ENCODE data around the gene TGFA.
A peak's percentile ranks its signal among the peaks of the same experiment; 100 is the strongest.

TGFA gene

GRCh38 chr2:70426341-70426740 is 127.3 kb downstream of the TGFA start:
- Histone ChIP-seq H3K4me1 (ENCODE audit: insufficient read depth, low read length) (no peaks in the 10 kb centered on the region), H3K9me3 (ENCODE audit: low read length) (no peaks in the 10 kb centered on the region), H3K27me3 (ENCODE audit: insufficient read depth, low read length) (no peaks in the 10 kb centered on the region), H2AFZ (ENCODE audit: low read depth, low read length) (no peak overlapping the region), H3K4me3 (ENCODE audit: low read length) (no peak overlapping the region), H3K36me3 (ENCODE audit: insufficient read depth, low read length) (no peaks in the 10 kb centered on the region)

- H3K9me3 ChIP-seq (ENCODE audit: low read length) = no peaks in the 10 kb centered on the region
- no peaks in the 10 kb centered on the region for H3K27me3 ChIP-seq (ENCODE audit: insufficient read depth, low read length)
- H3K4me3 ChIP-seq (ENCODE audit: low read length) = no peak overlapping the region
- H3K4me1 ChIP-seq (ENCODE audit: insufficient read depth, low read length) = peaks cover 1% of the 10 kb centered on the region
- H3K36me3 ChIP-seq (ENCODE audit: insufficient read depth, low read length) = no peaks in the 10 kb centered on the region
- H2AFZ ChIP-seq (ENCODE audit: low read depth, low read length) = no peak overlapping the region
Observed at GRCh38 chr2:70425682-70426301, 127.8 kb downstream of the TGFA start.

- H2AFZ ChIP-seq (ENCODE audit: low read depth, low read length) = no peak overlapping the region
- no peak overlapping the region for H3K4me3 ChIP-seq (ENCODE audit: low read length)
- H3K27me3 ChIP-seq (ENCODE audit: insufficient read depth, low read length) = peaks cover 4% of the 10 kb centered on the region
- H3K4me1 ChIP-seq (ENCODE audit: insufficient read depth, low read length) = peaks cover 18% of the 10 kb centered on the region
- H3K36me3 ChIP-seq (ENCODE audit: insufficient read depth, low read length) = no peaks in the 10 kb centered on the region
- H3K9me3 ChIP-seq (ENCODE audit: low read length) = no peaks in the 10 kb centered on the region
Observed at GRCh38 chr2:70420740-70421139, 132.9 kb downstream of the TGFA start.

- peaks cover 18% of the 10 kb centered on the region for H3K4me1 ChIP-seq (ENCODE audit: insufficient read depth, low read length)
- no peak overlapping the region for H3K4me3 ChIP-seq (ENCODE audit: low read length)
- no peaks in the 10 kb centered on the region for H3K9me3 ChIP-seq (ENCODE audit: low read length)
- H2AFZ ChIP-seq (ENCODE audit: low read depth, low read length) = peak overlapping the region; percentile 13
- no peaks in the 10 kb centered on the region for H3K36me3 ChIP-seq (ENCODE audit: insufficient read depth, low read length)
- H3K27me3 ChIP-seq (ENCODE audit: insufficient read depth, low read length) = peaks cover 4% of the 10 kb centered on the region
Observed at GRCh38 chr2:70420143-70420542, 133.5 kb downstream of the TGFA start.

GRCh38 chr2:70418514-70418913 is 135.1 kb downstream of the TGFA start:
- peaks cover 12% of the 10 kb centered on the region for H3K27me3 ChIP-seq (ENCODE audit: insufficient read depth, low read length)

GRCh38 chr2:70417011-70417410 is 136.6 kb downstream of the TGFA start:
- Histone ChIP-seq H3K9me3 (ENCODE audit: low read length) (no peaks in the 10 kb centered on the region), H3K36me3 (ENCODE audit: insufficient read depth, low read length) (no peaks in the 10 kb centered on the region), H3K27me3 (ENCODE audit: insufficient read depth, low read length) (peaks cover 18% of the 10 kb centered on the region), H3K4me1 (ENCODE audit: insufficient read depth, low read length) (peaks cover 18% of the 10 kb centered on the region), H2AFZ (ENCODE audit: low read depth, low read length) (no peak overlapping the region), H3K4me3 (ENCODE audit: low read length) (no peak overlapping the region)

More at GRCh38 chr2:70418514-70418913, 135.1 kb downstream of the TGFA start:
- H3K9me3 ChIP-seq (ENCODE audit: low read length) = no peaks in the 10 kb centered on the region
- no peak overlapping the region for H2AFZ ChIP-seq (ENCODE audit: low read depth, low read length)
- H3K4me3 ChIP-seq (ENCODE audit: low read length) = no peak overlapping the region
- no peaks in the 10 kb centered on the region for H3K36me3 ChIP-seq (ENCODE audit: insufficient read depth, low read length)
- peaks cover 18% of the 10 kb centered on the region for H3K4me1 ChIP-seq (ENCODE audit: insufficient read depth, low read length)

- H3K27me3 ChIP-seq (ENCODE audit: insufficient read depth, low read length) = peaks cover 20% of the 10 kb centered on the region
- no peaks in the 10 kb centered on the region for H3K9me3 ChIP-seq (ENCODE audit: low read length)
- H2AFZ ChIP-seq (ENCODE audit: low read depth, low read length) = no peak overlapping the region
- H3K4me1 ChIP-seq (ENCODE audit: insufficient read depth, low read length) = no peaks in the 10 kb centered on the region
- no peaks in the 10 kb centered on the region for H3K36me3 ChIP-seq (ENCODE audit: insufficient read depth, low read length)
- H3K4me3 ChIP-seq (ENCODE audit: low read length) = no peak overlapping the region
Observed at GRCh38 chr2:70412294-70413070, 141.1 kb downstream of the TGFA start.

- Histone ChIP-seq H3K4me1 (ENCODE audit: insufficient read depth, low read length) (no peaks in the 10 kb centered on the region), H3K36me3 (ENCODE audit: insufficient read depth, low read length) (no peaks in the 10 kb centered on the region), H3K9me3 (ENCODE audit: low read length) (no peaks in the 10 kb centered on the region), H3K4me3 (ENCODE audit: low read length) (no peak overlapping the region), H2AFZ (ENCODE audit: low read depth, low read length) (no peak overlapping the region), H3K27me3 (ENCODE audit: insufficient read depth, low read length) (peaks cover 20% of the 10 kb centered on the region)
Observed at GRCh38 chr2:70411483-70412125, 142.0 kb downstream of the TGFA start.

GRCh38 chr2:70403267-70404053 is 150.2 kb downstream of the TGFA start:
- Histone ChIP-seq H3K36me3 (ENCODE audit: insufficient read depth, low read length) (no peaks in the 10 kb centered on the region), H3K27me3 (ENCODE audit: insufficient read depth, low read length) (no peaks in the 10 kb centered on the region), H2AFZ (ENCODE audit: low read depth, low read length) (no peak overlapping the region), H3K4me3 (ENCODE audit: low read length) (no peak overlapping the region), H3K9me3 (ENCODE audit: low read length) (no peaks in the 10 kb centered on the region), H3K4me1 (ENCODE audit: insufficient read depth, low read length) (no peaks in the 10 kb centered on the region)

- no peaks in the 10 kb centered on the region for H3K27me3 ChIP-seq (ENCODE audit: insufficient read depth, low read length)
- no peaks in the 10 kb centered on the region for H3K9me3 ChIP-seq (ENCODE audit: low read length)
- H3K4me1 ChIP-seq (ENCODE audit: insufficient read depth, low read length) = no peaks in the 10 kb centered on the region
- no peak overlapping the region for H2AFZ ChIP-seq (ENCODE audit: low read depth, low read length)
- H3K4me3 ChIP-seq (ENCODE audit: low read length) = no peak overlapping the region
- H3K36me3 ChIP-seq (ENCODE audit: insufficient read depth, low read length) = no peaks in the 10 kb centered on the region
Observed at GRCh38 chr2:70400539-70400938, 153.1 kb downstream of the TGFA start.

GRCh38 chr2:70399046-70399445 is 154.6 kb downstream of the TGFA start:
- Histone ChIP-seq H3K36me3 (ENCODE audit: insufficient read depth, low read length) (no peaks in the 10 kb centered on the region), H3K27me3 (ENCODE audit: insufficient read depth, low read length) (no peaks in the 10 kb centered on the region), H2AFZ (ENCODE audit: low read depth, low read length) (no peak overlapping the region), H3K4me1 (ENCODE audit: insufficient read depth, low read length) (no peaks in the 10 kb centered on the region), H3K4me3 (ENCODE audit: low read length) (no peak overlapping the region), H3K9me3 (ENCODE audit: low read length) (no peaks in the 10 kb centered on the region)
